ENCODE results near the gene UGDH.
"Not testable (repeated sequence)": the region's sequence is repeated elsewhere in the genome, so short reads cannot be mapped to it uniquely, and the experiment has no call there.

The UGDH gene

GRCh38 chr4:39494354-39494753 is 32.9 kb downstream of the UGDH start:
- no peak for DNase-seq (ENCODE audit: low read depth)

- DNase-seq (ENCODE audit: low read depth), result no peak
Observed at GRCh38 chr4:39490322-39490721, 36.9 kb downstream of the UGDH start.

- DNase-seq (ENCODE audit: low read depth), result no peak
Observed at GRCh38 chr4:39486221-39486804, 40.9 kb downstream of the UGDH start.

- no peak for DNase-seq (ENCODE audit: low read depth)
Observed at GRCh38 chr4:39484582-39485272, 42.5 kb downstream of the UGDH start.

GRCh38 chr4:39480902-39481695 is 46.1 kb downstream of the UGDH start:
- DNase-seq (ENCODE audit: low read depth), result no peak

GRCh38 chr4:39480251-39480650 is 47.0 kb downstream of the UGDH start:
- DNase-seq (ENCODE audit: low read depth), result no peak

GRCh38 chr4:39476187-39476895 is 50.9 kb downstream of the UGDH start:
- DNase-seq (ENCODE audit: low read depth), result no peak

GRCh38 chr4:39472396-39472795 is 54.8 kb downstream of the UGDH start:
- DNase-seq (ENCODE audit: low read depth), result no peak

- no peak for DNase-seq (ENCODE audit: low read depth)
Observed at GRCh38 chr4:39470402-39470801, 56.8 kb downstream of the UGDH start.

GRCh38 chr4:39469429-39470077 is 57.7 kb downstream of the UGDH start:
- no peak for DNase-seq (ENCODE audit: low read depth)

GRCh38 chr4:39467464-39467863 is 59.8 kb downstream of the UGDH start:
- DNase-seq (ENCODE audit: low read depth), result no peak

GRCh38 chr4:39466747-39467146 is 60.5 kb downstream of the UGDH start:
- DNase-seq (ENCODE audit: low read depth), result no peak

GRCh38 chr4:39464886-39465501 is 62.2 kb downstream of the UGDH start:
- no peak for DNase-seq (ENCODE audit: low read depth)

GRCh38 chr4:39458505-39459300 is 68.5 kb downstream of the UGDH start, which contains the start of the genes LIAS and RPL9:
TSS of gene LIAS (plus strand) at chr4:39459056. CDS start at chr4:39459118, 62 bp downstream.
TSS of gene RPL9 (minus strand) at chr4:39458922. CDS start at chr4:39458439, 483 bp downstream.
- peak; percentile 90 for DNase-seq (ENCODE audit: low read depth)

- DNase-seq (ENCODE audit: low read depth), result not testable (repeated sequence)
Observed at GRCh38 chr4:39458161-39458504, 69.1 kb downstream of the UGDH start.

GRCh38 chr4:39456946-39457763 is 70.1 kb downstream of the UGDH start:
- no peak for DNase-seq (ENCODE audit: low read depth)

- DNase-seq (ENCODE audit: low read depth), result no peak
Observed at GRCh38 chr4:39455486-39455885, 71.8 kb downstream of the UGDH start.

GRCh38 chr4:39453738-39454137 is 73.5 kb downstream of the UGDH start:
- no peak for DNase-seq (ENCODE audit: low read depth)

- DNase-seq (ENCODE audit: low read depth), result no peak
Observed at GRCh38 chr4:39452860-39453587, 74.2 kb downstream of the UGDH start.

Measured in activated T-cell treated with anti-CD3 and anti-CD28 coated beads for 24 hours (primary cell).